MM.1S (cell line): ENCODE measurements around the gene ZNF765.

Source experiments
- DNase-seq: peaks from one replicate; pipeline ENCODE4 v3.0.0-alpha.2; 2015
- H2AFZ ChIP-seq: fragments of 300-600 bp; sonication (generic); 2 replicates; pipeline ENCODE4 v1.6.0; 2016; ENCODE audit warnings: antibody characterized with exemption, low read length
- H3F3A ChIP-seq: fragments of 300-600 bp; sonication (generic); 2 replicates; pipeline ENCODE4 v1.6.1; 2016; ENCODE audit warnings: mild to moderate bottlenecking, antibody characterized with exemption, low read length, moderate library complexity, mixed read lengths; ENCODE audit not compliant: insufficient read depth
- H3K27ac ChIP-seq: fragments of 300-600 bp; sonication (generic); 2 replicates; pipeline ENCODE4 v1.5.1; 2016; ENCODE audit warnings: mild to moderate bottlenecking, low read length
- H3K27me3 ChIP-seq: fragments of 300-600 bp; sonication (generic); replicated peaks from 2 replicates; pipeline ENCODE4 v1.6.0; 2016; ENCODE audit warnings: low read length; ENCODE audit not compliant: insufficient read depth
- H3K36me3 ChIP-seq: fragments of 300-600 bp; sonication (generic); replicated peaks from 2 replicates; pipeline ENCODE4 v1.6.1; 2016; ENCODE audit warnings: mild to moderate bottlenecking, low read length, mixed read lengths; ENCODE audit not compliant: insufficient read depth
- H3K4me1 ChIP-seq: fragments of 300-600 bp; sonication (generic); 2 replicates; pipeline ENCODE4 v1.6.1; 2016; ENCODE audit warnings: low read length, mixed read lengths
- H3K4me2 ChIP-seq: fragments of 300-600 bp; sonication (generic); 2 replicates; pipeline ENCODE4 v1.6.0; 2016; ENCODE audit warnings: low read depth, low read length
- H3K4me3 ChIP-seq: fragments of 300-600 bp; sonication (generic); 2 replicates; pipeline ENCODE4 v1.5.1; 2016; ENCODE audit warnings: low read length, mixed read lengths
- H3K79me2 ChIP-seq: fragments of 300-600 bp; sonication (generic); 2 replicates; pipeline ENCODE4 v1.6.1; 2016; ENCODE audit warnings: mixed run types, low read length, mixed read lengths
- H3K9ac ChIP-seq: fragments of 300-600 bp; sonication (generic); 2 replicates; pipeline ENCODE4 v1.6.1; 2016; ENCODE audit warnings: low read length, mixed read lengths
- H3K9me2 ChIP-seq: fragments of 300-600 bp; sonication (generic); replicated peaks from 2 replicates; pipeline ENCODE4 v1.6.1; 2016; ENCODE audit warnings: mild to moderate bottlenecking, low read length, mixed read lengths; ENCODE audit not compliant: insufficient read depth
- H3K9me3 ChIP-seq: fragments of 300-600 bp; sonication (generic); replicated peaks from 2 replicates; pipeline ENCODE4 v1.6.1; 2016; ENCODE audit warnings: mild to moderate bottlenecking, low read length, mixed read lengths; ENCODE audit not compliant: insufficient read depth
- H4K20me1 ChIP-seq: fragments of 300-600 bp; sonication (generic); 2 replicates; pipeline ENCODE4 v1.6.1; 2016; ENCODE audit warnings: mild to moderate bottlenecking, low read length, moderate library complexity, mixed read lengths; ENCODE audit not compliant: insufficient read depth
- EZH2 ChIP-seq: fragments of 300-600 bp; sonication (generic); optimal IDR thresholded peaks from 2 replicates; pipeline ENCODE3; 2017; ENCODE audit warnings: low read depth, mild to moderate bottlenecking, antibody characterized with exemption, low read length, mixed read lengths
- EZH2phosphoT487 ChIP-seq: fragments of 300-600 bp; sonication (generic); IDR thresholded peaks from 2 replicates; pipeline ENCODE4 v1.6.1; 2018; ENCODE audit warnings: antibody characterized with exemption, low read length
- TF ChIP-seq, protein P1 (sequence below): fragments of 300-600 bp; sonication (generic); IDR thresholded peaks from 2 replicates; pipeline ENCODE4 v1.5.1; 2016; ENCODE audit warnings: antibody characterized with exemption, low read length, mixed read lengths

Gene ZNF765

DNA sequence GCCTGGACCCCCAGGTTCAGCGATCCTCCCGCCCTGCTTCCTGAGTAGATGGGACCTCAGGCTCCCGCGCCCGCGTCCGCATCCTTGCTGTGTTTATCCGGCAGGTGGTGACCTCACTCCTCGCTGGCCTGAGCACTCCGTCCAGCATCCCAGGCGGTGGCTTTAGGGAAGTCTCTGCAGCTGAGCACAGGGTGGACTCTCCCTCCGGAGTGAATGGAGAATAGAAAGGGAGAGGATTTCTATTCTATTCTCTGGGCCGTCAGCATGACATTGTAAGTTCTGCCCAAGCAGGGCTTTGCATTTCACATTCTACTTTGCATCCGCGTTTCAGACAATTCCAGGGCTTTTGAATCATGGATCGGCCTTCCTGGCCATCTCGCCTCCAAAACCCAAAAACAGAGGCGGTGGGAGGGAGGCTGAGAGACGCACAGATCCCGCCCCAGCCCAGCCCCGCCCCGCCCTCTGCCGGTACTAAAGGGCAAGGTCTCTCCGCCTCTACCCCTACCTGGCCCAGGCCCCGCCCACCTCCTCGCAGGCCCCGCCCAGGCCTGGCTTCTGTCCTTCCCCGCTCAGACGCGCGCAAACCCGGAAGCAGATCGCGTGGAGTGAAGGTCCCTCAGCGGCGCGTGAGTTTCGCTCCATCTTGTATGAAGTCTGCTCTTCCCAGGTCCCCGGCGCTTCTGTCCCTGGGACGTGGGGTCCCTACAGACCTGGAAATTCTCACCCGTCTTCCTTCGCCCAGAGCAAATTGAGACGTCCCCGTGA is 29.6 kb upstream of the ZNF765 start, which contains the start of gene ZNF525:
TSS of gene ZNF525 (plus strand) at position 572 of the 765 bp plus-strand sequence. CDS start 6,577 bp downstream, outside the sequence.
- no peaks in the 10 kb centered on the region for H3K9me2 ChIP-seq
- H3K4me1 ChIP-seq: no peaks in the 10 kb centered on the region
- H2AFZ ChIP-seq: peak within 1 kb of the TSS; percentile 84
- H3K27ac ChIP-seq: peak within 1 kb of the TSS; percentile 23; the same call in 1 of the 2 replicates
- TF ChIP-seq EZH2phosphoT487: no peak
- TF ChIP-seq, protein P1, sequence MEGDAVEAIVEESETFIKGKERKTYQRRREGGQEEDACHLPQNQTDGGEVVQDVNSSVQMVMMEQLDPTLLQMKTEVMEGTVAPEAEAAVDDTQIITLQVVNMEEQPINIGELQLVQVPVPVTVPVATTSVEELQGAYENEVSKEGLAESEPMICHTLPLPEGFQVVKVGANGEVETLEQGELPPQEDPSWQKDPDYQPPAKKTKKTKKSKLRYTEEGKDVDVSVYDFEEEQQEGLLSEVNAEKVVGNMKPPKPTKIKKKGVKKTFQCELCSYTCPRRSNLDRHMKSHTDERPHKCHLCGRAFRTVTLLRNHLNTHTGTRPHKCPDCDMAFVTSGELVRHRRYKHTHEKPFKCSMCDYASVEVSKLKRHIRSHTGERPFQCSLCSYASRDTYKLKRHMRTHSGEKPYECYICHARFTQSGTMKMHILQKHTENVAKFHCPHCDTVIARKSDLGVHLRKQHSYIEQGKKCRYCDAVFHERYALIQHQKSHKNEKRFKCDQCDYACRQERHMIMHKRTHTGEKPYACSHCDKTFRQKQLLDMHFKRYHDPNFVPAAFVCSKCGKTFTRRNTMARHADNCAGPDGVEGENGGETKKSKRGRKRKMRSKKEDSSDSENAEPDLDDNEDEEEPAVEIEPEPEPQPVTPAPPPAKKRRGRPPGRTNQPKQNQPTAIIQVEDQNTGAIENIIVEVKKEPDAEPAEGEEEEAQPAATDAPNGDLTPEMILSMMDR: no peak
- no peak for TF ChIP-seq EZH2
- no peaks in the 10 kb centered on the region for H3K36me3 ChIP-seq
- no peaks in the 10 kb centered on the region for H3F3A ChIP-seq
- peak; percentile 93 for DNase-seq
- peak within 1 kb of the TSS; percentile 74 for H3K4me3 ChIP-seq
- peak within 1 kb of the TSS; percentile 66; the same call in 1 of the 2 replicates for H3K9ac ChIP-seq
- no peaks in the 10 kb centered on the region for H3K79me2 ChIP-seq
- no peaks in the 10 kb centered on the region for H4K20me1 ChIP-seq
- H3K9me3 ChIP-seq: no peaks in the 10 kb centered on the region
- no peaks in the 10 kb centered on the region; the same call in 1 of the 2 replicates for H3K27me3 ChIP-seq
- peak within 1 kb of the TSS; percentile 77 for H3K4me2 ChIP-seq

- H3K36me3 ChIP-seq: no peaks in the 10 kb centered on the region
- no peaks in the 10 kb centered on the region for H3K9me2 ChIP-seq
- H3K4me1 ChIP-seq: no peaks in the 10 kb centered on the region
- H3F3A ChIP-seq: no peaks in the 10 kb centered on the region
- peak overlapping the region; percentile 66; the same call in 1 of the 2 replicates for H3K9ac ChIP-seq
- H4K20me1 ChIP-seq: no peaks in the 10 kb centered on the region
- peak overlapping the region; percentile 23; the same call in 1 of the 2 replicates for H3K27ac ChIP-seq
- peak overlapping the region; percentile 77 for H3K4me2 ChIP-seq
- DNase-seq: peak; percentile 30
- H3K4me3 ChIP-seq: peak overlapping the region; percentile 74
- H3K27me3 ChIP-seq: no peaks in the 10 kb centered on the region; the same call in 1 of the 2 replicates
- H3K79me2 ChIP-seq: no peaks in the 10 kb centered on the region
- no peaks in the 10 kb centered on the region for H3K9me3 ChIP-seq
- peak overlapping the region; percentile 84 for H2AFZ ChIP-seq
- TF ChIP-seq EZH2phosphoT487: no peak
- no peak for TF ChIP-seq EZH2
- TF ChIP-seq, protein P1: no peak
Observed at GRCh38 chr19:53365899-53366493, 29.0 kb upstream of the ZNF765 start.

DNA sequence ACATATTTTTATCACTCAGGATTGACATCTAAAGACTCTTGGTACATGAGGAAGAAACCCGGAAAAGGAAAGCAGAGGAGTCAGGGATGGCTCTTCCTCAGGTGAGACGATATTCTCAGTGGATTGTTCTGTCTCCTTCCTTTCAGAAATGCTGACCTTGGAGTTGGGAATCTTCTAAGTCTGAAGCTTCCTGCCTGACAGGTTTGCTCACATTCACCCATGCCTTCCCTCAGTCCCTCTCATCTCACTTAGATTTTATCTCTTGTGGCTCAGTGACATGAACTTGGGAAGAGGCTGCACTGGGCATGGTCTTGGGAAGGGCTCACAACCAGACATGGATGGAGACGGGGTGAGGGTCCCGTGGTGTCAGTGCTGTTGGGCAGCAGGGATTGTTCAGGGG is 22.8 kb upstream of the ZNF765 start:
- Histone ChIP-seq H2AFZ (no peak overlapping the region), H3K4me3 (no peak overlapping the region), H3K9me2 (no peaks in the 10 kb centered on the region), H3K4me2 (no peak overlapping the region), H4K20me1 (no peaks in the 10 kb centered on the region), H3K9ac (no peak overlapping the region), H3K4me1 (no peaks in the 10 kb centered on the region), H3K9me3 (no peaks in the 10 kb centered on the region), H3K27me3 (no peaks in the 10 kb centered on the region), H3K36me3 (no peaks in the 10 kb centered on the region), H3F3A (no peaks in the 10 kb centered on the region), H3K79me2 (no peaks in the 10 kb centered on the region), H3K27ac (no peak overlapping the region)
- TF ChIP-seq, protein P1: no peak
- no peak for DNase-seq
